Upper lobe of left lung (tissue), 4 donors: Measurements from ENCODE around the gene MLST8.

Experiments used
- POLR2A ChIP-seq, 4 donors: fragments of 450-650 bp; IDR thresholded peaks; one replicate each; pipeline ENCODE4 v1.5.1; 2016 to 2017; ENCODE audit warnings: antibody characterized with exemption in 4 of 4, mild to moderate bottlenecking in 2 of 4
- POLR2AphosphoS5 ChIP-seq, 2 donors: sonication (generic); formaldehyde crosslinking; IDR thresholded peaks; one replicate each; pipeline ENCODE4 v1.5.1; 2017; ENCODE audit warnings: antibody characterized with exemption in 2 of 2
- TF ChIP-seq, protein P1 (sequence below), 6 experiments: fragments of 450-650 bp in 4 of 6; fragments of 200-600 bp in 2 of 6; sonication (generic) in 2 of 6; IDR thresholded peaks; one replicate each; pipeline ENCODE4 v1.5.1; 2016 to 2019; ENCODE audit warnings: antibody characterized with exemption in 6 of 6

- TF ChIP-seq, protein P1, sequence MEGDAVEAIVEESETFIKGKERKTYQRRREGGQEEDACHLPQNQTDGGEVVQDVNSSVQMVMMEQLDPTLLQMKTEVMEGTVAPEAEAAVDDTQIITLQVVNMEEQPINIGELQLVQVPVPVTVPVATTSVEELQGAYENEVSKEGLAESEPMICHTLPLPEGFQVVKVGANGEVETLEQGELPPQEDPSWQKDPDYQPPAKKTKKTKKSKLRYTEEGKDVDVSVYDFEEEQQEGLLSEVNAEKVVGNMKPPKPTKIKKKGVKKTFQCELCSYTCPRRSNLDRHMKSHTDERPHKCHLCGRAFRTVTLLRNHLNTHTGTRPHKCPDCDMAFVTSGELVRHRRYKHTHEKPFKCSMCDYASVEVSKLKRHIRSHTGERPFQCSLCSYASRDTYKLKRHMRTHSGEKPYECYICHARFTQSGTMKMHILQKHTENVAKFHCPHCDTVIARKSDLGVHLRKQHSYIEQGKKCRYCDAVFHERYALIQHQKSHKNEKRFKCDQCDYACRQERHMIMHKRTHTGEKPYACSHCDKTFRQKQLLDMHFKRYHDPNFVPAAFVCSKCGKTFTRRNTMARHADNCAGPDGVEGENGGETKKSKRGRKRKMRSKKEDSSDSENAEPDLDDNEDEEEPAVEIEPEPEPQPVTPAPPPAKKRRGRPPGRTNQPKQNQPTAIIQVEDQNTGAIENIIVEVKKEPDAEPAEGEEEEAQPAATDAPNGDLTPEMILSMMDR (IDR thresholded peaks at IDR 0.05) = no peak
- no peak for TF ChIP-seq POLR2A (IDR thresholded peaks at IDR 0.05)
- TF ChIP-seq POLR2AphosphoS5 (IDR thresholded peaks at IDR 0.05) = no peak
Observed at GRCh38 chr16:2252806-2253148, 47.5 kb downstream of the MLST8 start.
